HG03064 (cell line): Measurements from ENCODE around the gene CYB561A3.

Experiments used
- ATAC-seq: cut with Tn5 transposase; IDR thresholded peaks from one replicate; pipeline ENCODE4 v1.9.1; 2021; ENCODE audit warnings: low read depth; ENCODE audit not compliant: unreplicated experiment

The CYB561A3 gene

GRCh38 chr11:61345954-61346843, 15.5 kb downstream of the CYB561A3 start:
- no peak for ATAC-seq

DNA sequence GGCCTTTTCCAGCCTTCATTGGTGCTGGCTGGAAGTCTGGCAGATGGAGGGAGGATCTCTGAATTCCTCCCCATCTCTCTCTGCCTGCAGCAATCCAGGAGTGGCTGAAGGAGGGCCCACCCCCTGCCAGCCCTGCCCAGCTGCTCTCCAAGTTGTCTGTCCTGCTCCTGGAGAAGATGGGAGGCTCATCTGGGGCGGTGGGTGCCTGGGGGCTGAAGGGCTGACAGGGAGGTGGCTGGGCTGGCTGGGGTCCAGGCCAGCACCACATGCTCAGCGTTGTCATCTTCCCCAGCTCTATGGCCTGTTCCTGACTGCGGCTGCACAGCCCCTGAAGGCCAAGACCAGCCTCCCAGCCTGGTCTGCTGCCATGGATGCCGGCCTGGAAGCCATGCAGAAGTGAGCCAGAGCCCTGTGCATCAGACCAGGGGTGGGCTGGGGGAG, 16.5 kb downstream of the CYB561A3 start:
- no peak for ATAC-seq

GRCh38 chr11:61343792-61344745, 17.6 kb downstream of the CYB561A3 start:
- no peak for ATAC-seq

- no peak for ATAC-seq
Measured at GRCh38 chr11:61342207-61342803, 19.4 kb downstream of the CYB561A3 start.

DNA sequence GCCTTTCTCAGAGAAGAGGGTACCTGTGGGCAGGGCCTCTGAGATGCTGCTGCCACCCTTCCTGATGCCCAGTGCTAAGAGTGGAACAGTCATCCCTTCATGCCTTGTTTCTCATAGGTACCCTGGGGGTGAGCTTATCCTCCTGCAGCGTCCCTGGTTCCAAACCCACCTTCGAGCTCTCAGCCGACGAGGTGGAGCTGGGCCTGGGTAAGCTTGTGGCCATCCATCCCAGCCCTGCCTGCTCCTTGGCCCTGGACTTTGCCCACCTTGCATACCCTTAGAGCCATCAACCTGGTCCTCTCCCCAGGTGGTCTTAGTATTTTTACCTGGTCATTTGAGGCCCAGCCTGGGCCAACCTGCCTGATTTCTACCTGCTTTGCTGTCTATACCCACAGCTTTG, 20.0 kb downstream of the CYB561A3 start:
- ATAC-seq, result no peak

GRCh38 chr11:61340979-61341378, 20.7 kb downstream of the CYB561A3 start:
- ATAC-seq, result no peak

DNA sequence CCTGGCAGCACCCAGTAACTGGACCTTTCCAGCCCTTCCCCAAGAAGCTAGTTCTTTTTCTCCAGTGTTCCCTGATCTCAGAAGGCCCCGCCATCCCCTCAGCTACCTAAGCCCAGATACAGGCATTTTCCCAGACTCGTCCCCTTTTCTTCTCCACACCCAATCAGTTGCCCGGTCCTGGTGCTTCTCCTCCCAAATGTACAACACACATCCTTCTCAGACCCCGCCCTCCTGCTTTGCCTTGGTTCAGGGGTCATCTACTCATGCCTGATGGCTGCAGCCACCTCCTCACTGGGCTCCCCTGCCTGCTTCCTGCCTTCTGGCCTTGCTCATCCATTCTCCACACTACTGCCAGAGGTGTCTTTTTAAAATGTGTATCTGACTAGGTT, 22.2 kb downstream of the CYB561A3 start:
- no peak for ATAC-seq

DNA sequence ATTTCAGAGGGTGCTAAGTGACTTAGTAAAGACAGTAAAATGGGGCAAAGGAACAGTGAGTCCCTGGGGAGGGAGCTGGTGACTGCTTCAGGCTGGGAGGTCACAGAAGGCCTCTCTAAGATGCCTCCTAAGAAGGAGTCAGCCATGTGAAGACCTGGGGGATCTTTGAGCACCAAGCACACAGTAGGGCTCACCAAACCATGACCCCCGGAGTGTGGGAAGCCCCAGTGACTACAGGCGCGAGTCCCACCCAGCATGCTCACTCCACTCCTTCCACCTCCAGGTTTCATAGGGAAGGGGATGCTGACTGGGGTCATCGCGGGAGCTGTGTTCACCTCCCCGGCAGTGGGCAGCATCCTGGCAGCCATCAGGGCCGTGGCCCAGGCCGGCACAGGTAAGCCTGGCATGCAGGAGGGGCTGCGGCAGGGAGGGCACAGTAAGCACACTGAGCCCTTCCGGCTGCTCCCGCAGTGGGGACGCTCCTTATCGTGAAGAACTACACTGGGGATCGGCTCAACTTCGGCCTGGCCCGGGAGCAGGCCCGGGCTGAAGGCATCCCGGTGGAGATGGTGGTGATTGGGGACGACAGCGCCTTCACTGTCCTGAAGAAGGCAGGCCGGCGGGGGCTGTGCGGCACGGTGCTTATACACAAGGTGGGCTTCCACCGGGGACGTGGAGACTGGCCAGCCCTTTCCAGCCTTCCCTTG, 22.7 kb downstream of the CYB561A3 start:
- ATAC-seq, result no peak

DNA sequence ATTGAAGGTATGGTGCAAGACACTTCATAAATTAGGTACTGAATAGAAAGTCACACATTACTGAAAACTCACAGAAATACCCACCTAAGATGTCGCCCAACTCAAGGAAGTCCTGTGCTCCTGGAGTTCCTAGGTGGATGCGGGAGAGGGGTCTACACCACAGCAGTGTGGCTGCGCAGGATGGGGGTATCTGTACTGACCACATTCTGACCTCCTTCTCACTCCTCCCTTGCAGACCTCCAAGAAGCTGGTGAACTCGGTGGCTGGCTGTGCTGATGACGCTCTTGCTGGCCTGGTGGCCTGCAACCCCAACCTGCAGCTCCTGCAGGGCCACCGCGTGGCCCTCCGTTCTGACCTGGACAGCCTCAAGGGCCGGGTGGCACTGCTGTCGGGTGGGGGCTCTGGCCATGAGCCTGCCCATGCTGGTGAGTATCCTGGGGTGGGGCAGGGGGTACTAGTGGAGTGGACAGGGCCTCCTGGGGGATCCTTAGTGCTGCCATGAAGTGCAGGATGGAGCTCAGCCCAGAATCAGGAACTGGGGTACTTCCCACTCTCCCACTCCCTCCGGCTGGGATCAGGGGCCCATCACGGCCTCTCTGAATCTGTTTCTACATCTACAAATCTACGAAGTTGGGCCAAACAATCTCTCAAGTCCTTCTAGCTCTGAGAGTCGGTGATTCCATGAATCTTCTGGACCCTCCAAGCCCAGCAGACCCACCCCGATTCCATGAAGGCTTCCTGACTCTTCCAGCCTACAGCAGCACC, 23.8 kb downstream of the CYB561A3 start:
- no peak for ATAC-seq

DNA sequence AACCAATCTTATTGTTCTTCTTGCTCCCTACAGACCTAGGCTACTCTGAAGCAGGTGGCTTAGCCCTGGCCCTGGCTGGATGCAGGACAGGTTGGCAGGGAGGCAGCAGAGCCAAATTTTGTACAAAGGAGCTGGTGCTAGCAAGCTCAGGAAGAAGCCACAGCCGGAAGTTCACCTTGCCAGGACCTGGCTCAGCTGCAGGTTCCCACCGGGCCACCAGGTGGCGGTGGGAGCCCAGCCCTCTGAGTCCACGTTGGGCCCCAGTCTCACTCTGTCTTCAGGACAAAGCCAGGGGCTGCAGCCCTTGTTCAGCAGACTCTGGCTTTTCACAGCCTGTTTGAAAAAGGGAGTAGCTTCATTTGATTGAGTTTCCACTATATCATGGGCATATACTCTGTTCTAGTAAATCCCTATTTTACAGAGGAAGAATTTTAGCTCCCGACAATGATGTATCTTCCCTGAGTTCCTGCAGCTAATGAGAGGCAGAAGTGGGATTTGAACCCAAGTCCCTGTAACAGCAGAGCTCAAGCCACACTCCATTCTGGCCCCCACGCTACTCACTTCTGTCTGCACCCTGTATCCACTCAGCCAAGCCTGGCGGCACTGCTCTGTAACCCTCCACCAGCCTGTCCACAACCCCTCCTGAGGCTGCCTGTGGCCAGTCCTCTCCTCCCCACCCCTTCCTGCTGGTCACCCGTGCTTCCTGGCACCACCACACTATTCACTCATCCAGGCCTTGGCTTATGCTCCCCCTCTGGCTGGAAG, 25.3 kb downstream of the CYB561A3 start:
- no peak for ATAC-seq

DNA sequence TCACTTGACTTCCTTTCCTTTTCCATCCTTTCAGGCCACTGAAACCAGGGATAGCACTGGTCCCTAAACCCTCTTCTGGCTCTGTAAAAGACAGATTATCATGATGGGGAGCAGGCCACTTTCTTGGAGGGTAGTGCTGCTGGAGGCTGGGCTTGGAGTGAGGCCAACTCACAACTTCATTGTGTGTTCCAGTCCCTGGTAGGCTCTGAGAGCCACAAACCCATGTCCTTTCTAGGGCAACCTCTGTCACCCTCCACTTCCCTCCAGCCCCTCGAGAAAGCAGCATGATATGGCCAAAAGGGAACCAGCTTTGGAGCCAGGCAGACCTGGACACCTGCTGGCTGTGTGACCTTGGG, 26.3 kb downstream of the CYB561A3 start:
- no peak for ATAC-seq

DNA sequence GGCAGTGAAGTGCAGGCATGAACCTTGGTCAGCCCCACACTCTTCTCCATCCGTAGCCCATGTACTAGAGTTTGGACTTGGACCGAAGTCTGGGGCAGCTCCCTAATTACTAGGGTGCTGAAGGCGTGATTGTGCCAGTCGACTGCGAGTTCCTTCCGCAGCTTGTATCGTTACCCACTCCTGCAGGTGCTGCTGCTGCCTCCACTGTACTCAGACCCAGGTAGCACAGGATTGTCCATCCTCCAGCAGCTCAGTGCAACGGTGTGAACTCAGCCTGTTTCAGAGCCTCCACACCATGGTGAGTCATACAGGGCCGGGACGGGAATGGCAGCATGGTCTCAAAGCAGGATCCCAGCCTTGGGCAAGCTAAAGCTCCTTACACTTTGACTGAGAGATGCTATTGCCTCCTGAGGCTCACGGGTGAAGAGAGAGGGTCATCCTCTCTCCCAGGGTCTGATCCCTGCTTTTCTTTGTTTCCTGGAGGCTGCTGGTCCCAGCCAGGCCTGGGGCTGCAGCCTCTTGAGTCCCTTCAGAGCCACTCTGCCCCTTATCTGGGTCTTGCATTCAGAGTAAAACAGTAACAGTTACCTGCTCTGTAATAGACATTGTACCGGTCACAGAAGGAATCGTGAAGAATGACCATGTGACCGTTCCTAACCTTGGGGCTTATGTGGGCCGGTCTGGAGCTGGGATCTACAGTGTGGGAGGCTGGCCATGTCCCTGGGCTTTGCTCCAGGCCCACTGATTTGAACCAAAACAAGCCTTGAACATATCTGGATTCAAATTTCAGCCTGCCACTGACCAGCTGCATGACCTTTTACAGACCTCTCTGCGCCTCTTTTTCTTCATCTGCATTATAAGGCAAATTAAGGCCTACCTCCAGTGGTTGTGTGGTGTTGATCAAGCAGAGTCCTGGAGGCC, 27.0 kb downstream of the CYB561A3 start:
- ATAC-seq, result no peak

DNA sequence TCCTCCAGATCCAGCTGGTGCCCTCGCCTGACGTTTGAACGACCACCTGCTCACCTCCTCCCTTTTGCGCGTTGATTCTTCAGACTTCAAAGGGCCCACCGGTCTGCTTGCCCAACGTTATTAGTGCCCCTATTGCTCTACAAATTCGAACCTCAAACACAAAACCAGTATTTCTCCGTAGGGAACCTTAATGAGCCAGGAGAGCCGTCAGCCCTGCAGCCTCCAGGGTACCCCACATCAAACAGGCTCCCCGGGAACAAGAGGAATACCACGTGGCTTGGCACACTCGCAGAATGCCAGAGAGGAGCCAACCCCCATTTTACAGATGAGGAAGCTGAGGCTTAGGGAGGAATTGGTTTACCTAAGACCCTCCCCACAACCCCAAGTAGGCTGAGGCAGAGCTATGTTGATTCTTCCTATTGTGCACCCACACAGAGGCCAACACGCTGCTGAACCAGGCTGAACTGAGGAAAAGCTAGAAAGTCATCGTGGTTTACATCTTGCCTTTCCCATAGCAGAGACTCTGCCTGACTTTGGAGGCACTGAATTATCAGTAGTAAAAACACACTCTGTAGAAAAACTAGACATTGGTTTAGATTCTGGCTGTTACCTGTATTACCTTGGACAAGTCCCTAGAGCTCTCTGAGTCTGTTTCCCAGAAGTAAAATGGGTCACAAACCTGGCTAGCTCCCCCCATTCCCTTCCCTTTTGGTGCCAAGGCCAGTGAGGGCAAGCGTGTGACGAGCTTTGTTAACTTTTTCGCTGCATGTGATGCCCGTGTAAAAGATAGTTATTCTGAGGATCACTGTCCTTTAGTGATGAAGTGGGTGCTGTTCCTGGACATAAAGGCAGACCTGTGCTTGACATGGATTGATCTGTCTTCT, 27.9 kb downstream of the CYB561A3 start:
- no peak for ATAC-seq

GRCh38 chr11:61332797-61333549, 28.7 kb downstream of the CYB561A3 start, which contains the start of the genes DDB1 and TKFC:
TSS of gene DDB1 (minus strand) at chr11:61333105. CDS start at chr11:61332968, 137 bp downstream.
TSS of gene TKFC (plus strand) at chr11:61333228. CDS start at chr11:61334729, 1,501 bp downstream.
- ATAC-seq, result peak; percentile 85

- ATAC-seq, result peak; percentile 9
Measured at GRCh38 chr11:61332281-61332796, 29.3 kb downstream of the CYB561A3 start.

DNA sequence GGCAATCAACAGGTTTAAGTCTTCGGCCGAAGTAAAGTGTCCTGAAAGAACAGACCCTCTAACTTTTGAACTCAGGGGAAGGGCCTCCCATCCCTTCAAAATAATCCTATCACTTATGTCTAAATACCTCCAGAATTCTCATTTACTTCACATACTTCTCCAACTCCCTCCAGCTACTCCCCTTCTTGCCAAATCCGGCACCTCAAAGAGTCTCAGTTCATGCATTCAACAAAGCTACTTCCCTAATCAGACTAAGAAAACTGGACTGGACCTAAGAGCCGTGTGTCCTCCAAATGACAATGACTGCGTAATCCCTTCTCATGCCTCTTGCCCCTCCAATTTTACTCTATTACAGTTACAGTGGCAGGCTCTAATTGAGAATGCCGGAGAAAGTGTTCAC, 30.0 kb downstream of the CYB561A3 start:
- ATAC-seq, result no peak
